HG03066 (cell line): ENCODE measurements around the gene HNRNPC.
"Not testable (repeated sequence)": the region's sequence is repeated elsewhere in the genome, so short reads cannot be mapped to it uniquely, and the experiment has no call there.

ENCODE experiments used
- ATAC-seq: cut with Tn5 transposase; IDR thresholded peaks from one replicate; pipeline ENCODE4 v1.9.1; 2021; ENCODE audit warnings: low read depth; ENCODE audit not compliant: unreplicated experiment

Gene HNRNPC

GRCh38 chr14:21269252-21270046, at the start of gene HNRNPC:
HNRNPC (minus strand) TSS chr14:21269442; CDS start chr14:21234193, 35,249 bp downstream.
- ATAC-seq, result peak; percentile 92

- no peak for ATAC-seq
Observed at GRCh38 chr14:21317398-21317797, 48.2 kb upstream of the HNRNPC start.

- ATAC-seq, result no peak
Observed at GRCh38 chr14:21313512-21313911, 44.3 kb upstream of the HNRNPC start.

- no peak for ATAC-seq
Observed at GRCh38 chr14:21311614-21312013, 42.4 kb upstream of the HNRNPC start.

- no peak for ATAC-seq
Observed at GRCh38 chr14:21309956-21310355, 40.7 kb upstream of the HNRNPC start.

- no peak for ATAC-seq
Observed at GRCh38 chr14:21309238-21309636, 40.0 kb upstream of the HNRNPC start.

GRCh38 chr14:21308479-21309237, 39.4 kb upstream of the HNRNPC start:
- ATAC-seq, result peak; percentile 83

GRCh38 chr14:21308132-21308478, 38.9 kb upstream of the HNRNPC start:
- no peak for ATAC-seq

- no peak for ATAC-seq
Observed at GRCh38 chr14:21307637-21308036, 38.4 kb upstream of the HNRNPC start.

- ATAC-seq, result not testable (repeated sequence)
Observed at GRCh38 chr14:21302836-21303140, 33.5 kb upstream of the HNRNPC start.

- no peak for ATAC-seq
Observed at GRCh38 chr14:21302013-21302835, 33.0 kb upstream of the HNRNPC start.

GRCh38 chr14:21300892-21301291, 31.6 kb upstream of the HNRNPC start:
- ATAC-seq, result no peak

GRCh38 chr14:21299562-21300130, 30.4 kb upstream of the HNRNPC start:
- no peak for ATAC-seq

- no peak for ATAC-seq
Observed at GRCh38 chr14:21298358-21298757, 29.1 kb upstream of the HNRNPC start.

- ATAC-seq, result not testable (repeated sequence)
Observed at GRCh38 chr14:21294026-21294425, 24.8 kb upstream of the HNRNPC start.

- ATAC-seq, result no peak
Observed at GRCh38 chr14:21287168-21287567, 17.9 kb upstream of the HNRNPC start.

GRCh38 chr14:21286516-21286915, 17.3 kb upstream of the HNRNPC start:
- ATAC-seq, result not testable (repeated sequence)

GRCh38 chr14:21281917-21282316, 12.7 kb upstream of the HNRNPC start:
- ATAC-seq, result not testable (repeated sequence)

- ATAC-seq, result no peak
Observed at GRCh38 chr14:21279783-21280182, 10.5 kb upstream of the HNRNPC start, which contains the start of gene RPGRIP1. RPGRIP1 (plus strand) TSS chr14:21280083; CDS start chr14:21287977, 7,894 bp downstream.

GRCh38 chr14:21278632-21279031, 9.4 kb upstream of the HNRNPC start:
- no peak for ATAC-seq
